K562 (cell line): Measurements from ENCODE around the gene LCA5. TPM values are rescaled to one million over a fixed set of nuclear protein-coding genes. Genes with fewer than 3 reads are reported as not detected.
A peak's percentile ranks its signal among the peaks of the same experiment; 100 is the strongest.

Source experiments
- ATAC-seq: fragments of 200-7000 bp; cut with Tn5 transposase; 3 replicates; pipeline ENCODE4 v1.9.1; 2020; ENCODE audit warnings: moderate library complexity
- BruUV-seq: library from RNA; stranded (reverse); fragments of 400-500 nt; replicated peaks from 2 replicates; lab custom pipeline; 2021; lab: Mats Ljungman, UMichigan
- CTCF ChIA-PET: fragments of 300-600 bp; formaldehyde crosslinking; extraction: SDS; loops from one replicate; lab custom pipeline; 2021; ENCODE audit warnings: low intra/inter-chr PET ratio; lab: Yijun Ruan, JAX
- POLR2A ChIA-PET: fragments of 300-600, 350-650 bp; sonication (Branson Sonifier 250); formaldehyde crosslinking; extraction: SDS; loops from one replicate; lab custom pipeline; 2021; ENCODE audit warnings: antibody characterized with exemption, inconsistent platforms; lab: Yijun Ruan, JAX
- DNase-seq, 4 experiments: peaks; one replicate each; pipeline versions ENCODE4 v3.0.0 to v3.0.0-alpha.2; 2011 to 2018; ENCODE audit warnings: low spot score in 3 of 4, mixed read lengths in 3 of 4; ENCODE audit errors: extremely low read depth in 1 of 4
- FAIRE-seq: peaks from 2 replicates; lab custom pipeline; 2011; peaks lifted over from hg19 to GRCh38; lab: Jason Lieb, UNC
- H2AFZ ChIP-seq: 2 replicates; pipeline ENCODE4 v1.6.0; 2011; ENCODE audit warnings: low read depth, low read length, control low read depth, inconsistent platforms
- H3K27ac ChIP-seq: fragments of 200-600 bp; 3 replicates; pipeline ENCODE4 v1.8.0; 2011; ENCODE audit warnings: low read depth, mild to moderate bottlenecking, control low read depth, inconsistent platforms, low read length, moderate library complexity, mixed read lengths; ENCODE audit errors: extremely low read depth
- H3K27me3 ChIP-seq, 2 experiments: fragments of 300-600 bp in 1 of 2; 2 replicates in 1 of 2; 3 replicates in 1 of 2; pipeline versions ENCODE4 v1.6.0 to v1.8.0; 2011; ENCODE audit warnings: inconsistent platforms in 2 of 2, low read length in 2 of 2, mild to moderate bottlenecking in 1 of 2, mixed read lengths in 1 of 2, moderate library complexity in 1 of 2; ENCODE audit not compliant: control insufficient read depth in 2 of 2, insufficient read depth in 2 of 2
- H3K36me3 ChIP-seq: fragments of 300-600 bp; 3 replicates; pipeline ENCODE4 v1.8.0; 2011; ENCODE audit warnings: mild to moderate bottlenecking, low read length, inconsistent platforms; ENCODE audit not compliant: control insufficient read depth, insufficient read depth
- H3K4me1 ChIP-seq, 2 experiments: fragments of 200-600 bp in 1 of 2; replicated peaks in 1 of 2; 2 replicates in 1 of 2; 3 replicates in 1 of 2; pipeline versions ENCODE4 v1.5.1 to v1.8.0; 2011; ENCODE audit warnings: inconsistent platforms in 2 of 2, low read length in 2 of 2, mild to moderate bottlenecking in 1 of 2, mixed read lengths in 1 of 2, moderate library complexity in 1 of 2; ENCODE audit not compliant: control insufficient read depth in 2 of 2, insufficient read depth in 2 of 2
- H3K4me2 ChIP-seq: 2 replicates; pipeline ENCODE4 v1.6.1; 2011; ENCODE audit warnings: low read length, control low read depth, inconsistent platforms, mixed read lengths; ENCODE audit not compliant: insufficient read depth
- H3K4me3 ChIP-seq: fragments of 200-600 bp; sonication (generic), shearing (Covaris generic); 2 replicates; pipeline ENCODE4 v1.5.1; 2016; ENCODE audit warnings: control low read depth, inconsistent platforms
- H3K79me2 ChIP-seq: fragments of 200-600 bp; 3 replicates; pipeline ENCODE4 v1.8.0; 2011; ENCODE audit warnings: low read length, inconsistent platforms; ENCODE audit not compliant: control insufficient read depth, insufficient read depth
- H3K9ac ChIP-seq, 2 experiments: 2 replicates each; pipeline versions ENCODE4 v1.6.0 to v1.6.1; 2011; ENCODE audit warnings: low read depth in 2 of 2, low read length in 2 of 2, control low read depth in 1 of 2, inconsistent platforms in 1 of 2, mild to moderate bottlenecking in 1 of 2, mixed read lengths in 1 of 2; ENCODE audit not compliant: insufficient read depth in 1 of 2
- H3K9me1 ChIP-seq: one replicate; pipeline ENCODE4 v1.6.0; 2011; ENCODE audit warnings: inconsistent platforms, mild to moderate bottlenecking, low read length, moderate library complexity; ENCODE audit not compliant: control insufficient read depth, insufficient read depth
- H3K9me3 ChIP-seq: replicated peaks from 2 replicates; pipeline ENCODE4 v1.5.1; 2011; ENCODE audit warnings: low read depth, low read length, inconsistent platforms; ENCODE audit not compliant: control insufficient read depth, insufficient read depth
- H4K20me1 ChIP-seq: replicated peaks from 2 replicates; pipeline ENCODE4 v1.6.1; 2011; ENCODE audit warnings: low read length, inconsistent platforms, mixed read lengths; ENCODE audit not compliant: control insufficient read depth, insufficient read depth
- DPF2 ChIP-seq: fragments of 450-650 bp; IDR thresholded peaks from 2 replicates; pipeline ENCODE4 v1.6.1; 2016
- EHMT2 ChIP-seq: fragments of 450-650 bp; IDR thresholded peaks from 2 replicates; pipeline ENCODE4 v1.6.1; 2018; ENCODE audit warnings: antibody characterized with exemption
- HDAC1 ChIP-seq, 2 experiments: fragments of 450-650 bp; IDR thresholded peaks; 2 replicates each; pipeline ENCODE4 v1.6.1; 2016 to 2017; ENCODE audit warnings: inconsistent platforms in 1 of 2, mild to moderate bottlenecking in 1 of 2, moderate library complexity in 1 of 2
- HNRNPLL ChIP-seq: fragments of 200-400 bp; formaldehyde crosslinking; IDR thresholded peaks from 2 replicates; pipeline ENCODE4 v1.6.1; 2017; ENCODE audit warnings: low read length, low read depth, mild to moderate bottlenecking; ENCODE audit not compliant: poor library complexity, severe bottlenecking
- HOXB6 ChIP-seq: fragments of 250-450 bp; sonication (Bioruptor Pico); IDR thresholded peaks from 2 replicates; pipeline ENCODE4 v1.5.1; 2022; ENCODE audit warnings: mild to moderate bottlenecking, borderline replicate concordance
- RBM34 ChIP-seq: fragments of 200-400 bp; formaldehyde crosslinking; IDR thresholded peaks from 2 replicates; pipeline ENCODE4 v1.6.1; 2018; ENCODE audit warnings: low read length, borderline replicate concordance; ENCODE audit not compliant: insufficient read depth
- SPI1 ChIP-seq: IDR thresholded peaks from 2 replicates; pipeline ENCODE4 v1.6.1; 2011; ENCODE audit warnings: low read depth, low read length, control low read depth, borderline replicate concordance
- ZBTB11 ChIP-seq, 3 experiments: fragments of 200-800 bp in 1 of 3; fragments of 250-450 bp in 1 of 3; fragments of 450-650 bp in 1 of 3; sonication (Bioruptor Pico) in 1 of 3; sonication (Bioruptor generic) in 1 of 3; formaldehyde crosslinking in 1 of 3; IDR thresholded peaks; 2 replicates each; pipeline versions ENCODE4 v1.6.1 to v1.8.0; 2016 to 2022; ENCODE audit warnings: mild to moderate bottlenecking in 2 of 3, missing genetic modification characterization in 2 of 3, missing compliant biosample characterization in 1 of 3, moderate library complexity in 1 of 3
- ZNF639 ChIP-seq, 2 experiments: fragments of 200-800 bp in 1 of 2; sonication (Bioruptor generic) in 1 of 2; sonication (generic) in 1 of 2; formaldehyde crosslinking in 1 of 2; IDR thresholded peaks in 1 of 2; conservative IDR thresholded peaks in 1 of 2; 2 replicates each; pipeline versions ENCODE4 v1.5.0 to v1.6.1; 2016 to 2020; ENCODE audit warnings: missing compliant biosample characterization in 1 of 2, missing genetic modification characterization in 1 of 2, missing genetic modification reagents in 1 of 2
- WGBS: fragments of 100-300 bp; shearing (Covaris generic); methylation state at CpG from one replicate; pipeline ENCODE4 v1.1.6; 2016; ENCODE audit warnings: low coverage, mixed read lengths; ENCODE audit not compliant: insufficient coverage; ENCODE audit errors: missing lambda C conversion rate; 5-methylcytosine and 5-hydroxymethylcytosine counted together
- in situ Hi-C: fragments of 300-500 bp; cut with MboI; formaldehyde crosslinking; loops from 4 replicates; pipeline ENCODE4 v1.15.0; 2018; ENCODE audit warnings: inconsistent platforms, mixed read lengths
- intact Hi-C: fragments of 100-400 bp; cut with micrococcal nuclease; formaldehyde crosslinking; loops from 2 replicates; pipeline ENCODE4 v1.14.2; 2022
- polyA plus RNA-seq, 8 experiments: library from polyadenylated mRNA; depleted of rRNA in 4 of 8; stranded (reverse) in 5 of 8; unstranded in 3 of 8; fragments of >200 nt; fragmentation: Nextera tagmentation in 2 of 8; fragmentation: Illumina TruSeq in 1 of 8; extraction: Ambion mirVana in 2 of 8; extraction: Trizol in 1 of 8; gene quantifications; 2 replicates each; pipeline versions ENCODE4 v1.2.1 to v1.2.3, GENCODE V29; 2011 to 2014; ENCODE audit warnings: inconsistent platforms in 1 of 8, missing spikeins in 1 of 8
- total RNA-seq, 7 experiments: library from RNA; depleted of rRNA in 6 of 7; stranded (reverse); fragments of >200 nt in 6 of 7; fragmentation: Illumina TruSeq in 2 of 7; extraction: Trizol in 2 of 7; gene quantifications; 2 replicates each; pipeline versions ENCODE4 v1.2.1 to v1.2.3, GENCODE V29; 2011 to 2021; ENCODE audit warnings: low replicate concordance in 1 of 7

Gene LCA5
- total and polyA plus RNA-seq, 9 of the 15 experiments (the other 6 are each of a cell fraction or from before 2014, with no cell fraction given), result 1.0 to 3.4 (median 1.8) TPM

- Histone ChIP-seq H2AFZ (peak overlapping the region; percentile 20; the same call in 1 of the 2 replicates), H3K9ac (peak overlapping the region in 1 of 2 experiments; percentile 64; a peak in 2 of 4 replicates), H3K4me2 (peak overlapping the region; percentile 65), H3K4me1 (peaks cover 0 to 40% of the 10 kb centered on the region in 2 experiments; a peak in 3 of 5 replicates), H3K79me2 (peaks cover 22% of the 10 kb centered on the region), H3K9me1 (no peaks in the 10 kb centered on the region), H3K4me3 (no peak overlapping the region), H4K20me1 (no peaks in the 10 kb centered on the region)
- DNase-seq (no peak), ATAC-seq (peak; percentile 4)
- intact Hi-C loops, result loop anchor here (2.0 kb wide), 2 partner anchors 19 to 77 kb away; no protein-coding TSS in a partner anchor
- POLR2A ChIA-PET, result interaction anchor here (0.7 to 1.8 kb wide), 3 partner anchors 9 to 157 kb away, joined by 3 to 6 read pairs (median 4); no protein-coding TSS in a partner anchor
- 15% methylated on average over 1 of the region's 1 CpG for WGBS
- TF ChIP-seq HOXB6 (CRISPR knock-in tag), result no peak
- no peak for TF ChIP-seq HNRNPLL
- 0 out of 2 replicates have a peak, but pooled peaks have one; percentile 25 for TF ChIP-seq EHMT2
- TF ChIP-seq ZNF639 (CRISPR knock-in tag; conservative IDR thresholded peaks at IDR 0.05 in 1 of 2, IDR thresholded peaks at IDR 0.05 in 1 of 2), result peak in 1 of 2 experiments; percentile 37; a peak in 1 of 4 replicates
- peak; percentile 75 for TF ChIP-seq SPI1
- TF ChIP-seq ZBTB11 (CRISPR knock-in tag; IDR thresholded peaks at IDR 0.05), result no peak
- peak; percentile 35; the same call in 1 of the 2 replicates for TF ChIP-seq DPF2
- 0 out of 4 replicates have a peak, but pooled peaks of 1 of the 2 experiments have one; percentile 12 for TF ChIP-seq HDAC1 (IDR thresholded peaks at IDR 0.05)
- TF ChIP-seq RBM34, result no peak
- TF ChIP-seq, all 486 proteins: peak for 5
- Histone ChIP-seq H3K27me3 (no peaks in the 10 kb centered on the region), H3K9me3 (no peaks in the 10 kb centered on the region), H3K27ac (peak overlapping the region; percentile 91), H3K36me3 (peaks cover 10% of the 10 kb centered on the region; the same call in 2 of the 3 replicates)
- in situ Hi-C loops, result no loop called here
- CTCF ChIA-PET, result no interaction called here
- FAIRE-seq, result no peak
- BruUV-seq, result no TSS peak
Observed at GRCh38 chr6:79543886-79544285, 6.7 kb upstream of the LCA5 start.
